HepG2 (cell line): ENCODE measurements around the gene CYP4F8. TPM values are rescaled to one million over a fixed set of nuclear protein-coding genes. Genes with fewer than 3 reads are reported as not detected.

ENCODE experiments used
- CTCF ChIP-seq: sonication (generic); formaldehyde crosslinking; IDR thresholded peaks from 2 replicates; pipeline ENCODE4 v1.5.0; 2020; ENCODE audit warnings: mild to moderate bottlenecking, missing genetic modification reagents, moderate library complexity
- DR1 ChIP-seq: sonication (generic); formaldehyde crosslinking; IDR thresholded peaks from 2 replicates; pipeline ENCODE4 v1.8.0; 2021; ENCODE audit warnings: mild to moderate bottlenecking, missing genetic modification reagents, inconsistent platforms
- ERF ChIP-seq: IDR thresholded peaks from 2 replicates; pipeline ENCODE4 v1.6.1; 2018; ENCODE audit warnings: missing biosample characterization, missing genetic modification reagents
- SNAPC2 ChIP-seq: sonication (generic); formaldehyde crosslinking; IDR thresholded peaks from 2 replicates; pipeline ENCODE4 v1.8.1; 2022; ENCODE audit warnings: mild to moderate bottlenecking, missing genetic modification reagents
- TBP ChIP-seq: sonication (generic); formaldehyde crosslinking; IDR thresholded peaks from 2 replicates; pipeline ENCODE4 v1.5.0; 2020; ENCODE audit warnings: missing genetic modification reagents
- U2AF1 ChIP-seq: fragments of 200-400 bp; formaldehyde crosslinking; optimal IDR thresholded peaks from 2 replicates; pipeline ENCODE3; 2017; ENCODE audit warnings: mild to moderate bottlenecking, low read depth, low read length
- ZBTB4 ChIP-seq: sonication (generic); formaldehyde crosslinking; IDR thresholded peaks from 2 replicates; pipeline ENCODE4 v1.4.0; 2020; ENCODE audit warnings: missing genetic modification reagents, mild to moderate bottlenecking, borderline replicate concordance
- ZFP62 ChIP-seq: sonication (generic); formaldehyde crosslinking; IDR thresholded peaks from 2 replicates; pipeline ENCODE4 v1.4.0; 2020; ENCODE audit warnings: missing genetic modification reagents
- ZMAT5 ChIP-seq: sonication (generic); formaldehyde crosslinking; IDR thresholded peaks from 2 replicates; pipeline ENCODE4 v1.5.0; 2020; ENCODE audit warnings: mild to moderate bottlenecking, low read depth, missing genetic modification reagents, borderline replicate concordance
- ZNF407 ChIP-seq: sonication (generic); formaldehyde crosslinking; IDR thresholded peaks from one replicate; pipeline ENCODE4 v1.5.1; 2020; ENCODE audit warnings: mild to moderate bottlenecking, missing genetic modification reagents; ENCODE audit errors: not compliant biosample characterization
- ZNF788 ChIP-seq: sonication (generic); formaldehyde crosslinking; IDR thresholded peaks from 2 replicates; pipeline ENCODE4 v1.5.0; 2020; ENCODE audit warnings: mild to moderate bottlenecking, missing genetic modification reagents, borderline replicate concordance
- ZNF83 ChIP-seq: sonication (generic); formaldehyde crosslinking; IDR thresholded peaks from 2 replicates; pipeline ENCODE4 v1.4.0; 2020; ENCODE audit warnings: missing genetic modification reagents, mild to moderate bottlenecking, borderline replicate concordance
- ZZZ3 ChIP-seq: sonication (generic); formaldehyde crosslinking; IDR thresholded peaks from 2 replicates; pipeline ENCODE4 v1.4.0; 2020; ENCODE audit warnings: missing genetic modification reagents, mild to moderate bottlenecking, borderline replicate concordance
- polyA plus RNA-seq, 8 experiments: library from polyadenylated mRNA; depleted of rRNA in 3 of 8; stranded (reverse) in 7 of 8; unstranded in 1 of 8; fragments of >200 nt; fragmentation: Illumina TruSeq in 4 of 8; extraction: Trizol in 4 of 8; gene quantifications; 2 replicates each; pipeline versions ENCODE4 v1.2.1 to v1.2.3, GENCODE V29; 2011 to 2016; ENCODE audit warnings: low read depth in 4 of 8, missing spikeins in 1 of 8, mixed read lengths in 1 of 8; ENCODE audit not compliant: insufficient read depth in 1 of 8
- total RNA-seq, 5 experiments: library from RNA; depleted of rRNA; stranded (reverse); fragments of >200 nt; fragmentation: Illumina TruSeq; extraction: Trizol; gene quantifications; 2 replicates each; pipeline ENCODE4 v1.2.3, GENCODE V29; 2016; ENCODE audit warnings: low read depth in 1 of 5

CYP4F8 gene
- total and polyA plus RNA-seq, 2 of the 13 experiments (the other 11 are each of a cell fraction or from before 2014, with no cell fraction given): not detected

- TF ChIP-seq ZNF407: no peak
- no peak; the same call in 1 of the 2 replicates for TF ChIP-seq ZNF83 (CRISPR knock-in tag)
- no peak for TF ChIP-seq ZBTB4 (CRISPR knock-in tag)
- TF ChIP-seq U2AF1: no peak
- TF ChIP-seq ZNF788 (CRISPR knock-in tag): no peak
- TF ChIP-seq SNAPC2 (CRISPR knock-in tag): no peak
- TF ChIP-seq ZZZ3 (CRISPR knock-in tag): no peak
- TF ChIP-seq ERF: no peak
- TF ChIP-seq DR1: no peak
- no peak for TF ChIP-seq TBP (CRISPR knock-in tag)
- no peak for TF ChIP-seq ZMAT5 (CRISPR knock-in tag)
- TF ChIP-seq ZFP62: no peak
- TF ChIP-seq CTCF (CRISPR knock-in tag): no peak
Observed at GRCh38 chr19:15640294-15640903, 25.4 kb downstream of the CYP4F8 start, which contains the start of gene CYP4F3 (continued).
